Endothelial cell of umbilical vein (primary cell): ENCODE results near the gene AQP1. TPM values are rescaled to one million over a fixed set of nuclear protein-coding genes. Genes with fewer than 3 reads are reported as not detected.

ENCODE experiments used
- BruUV-seq: library from RNA; stranded (reverse); fragments of 400-500 nt; replicated peaks from 2 replicates; lab custom pipeline; 2021; lab: Mats Ljungman, UMichigan
- CTCF ChIA-PET: fragments of 300-600, 350-600 bp; sonication (Branson Sonifier 250); formaldehyde crosslinking; loops from one replicate; lab custom pipeline; 2021; ENCODE audit warnings: antibody characterized with exemption, inconsistent platforms; lab: Charles Lee
- POLR2A ChIA-PET: fragments of 300-600, 350-600 bp; sonication (Branson Sonifier 250); formaldehyde crosslinking; loops from one replicate; lab custom pipeline; 2021; ENCODE audit warnings: antibody characterized with exemption, inconsistent platforms; lab: Charles Lee
- DNase-seq: peaks from one replicate; pipeline ENCODE4 v3.0.0-alpha.2; 2011; ENCODE audit warnings: low read depth, low spot score
- FAIRE-seq: peaks from 2 replicates; lab custom pipeline; 2011; peaks lifted over from hg19 to GRCh38; lab: Jason Lieb, UNC
- H2AFZ ChIP-seq: 2 replicates; pipeline ENCODE4 v1.6.0; 2012; ENCODE audit warnings: low read depth, low read length, control low read depth, inconsistent platforms
- H3K27ac ChIP-seq: 2 replicates; pipeline ENCODE4 v1.5.1; 2011; ENCODE audit warnings: low read depth, mild to moderate bottlenecking, control low read depth, low read length, moderate library complexity; ENCODE audit not compliant: insufficient read depth
- H3K27me3 ChIP-seq, 2 experiments: 2 replicates each; pipeline versions ENCODE4 v1.6.0 to v1.6.1; 2011; ENCODE audit warnings: low read length in 2 of 2, mixed read lengths in 1 of 2; ENCODE audit not compliant: control insufficient read depth in 2 of 2, insufficient read depth in 2 of 2
- H3K36me3 ChIP-seq, 2 experiments: 2 replicates in 1 of 2; 3 replicates in 1 of 2; pipeline ENCODE4 v1.5.1; 2011; ENCODE audit warnings: low read length in 2 of 2, mild to moderate bottlenecking in 1 of 2, moderate library complexity in 1 of 2; ENCODE audit not compliant: control insufficient read depth in 2 of 2, insufficient read depth in 2 of 2; ENCODE audit errors: extremely low read depth in 1 of 2
- H3K4me1 ChIP-seq: 3 replicates; pipeline ENCODE4 v1.5.1; 2011; ENCODE audit warnings: mild to moderate bottlenecking, low read length; ENCODE audit not compliant: control insufficient read depth, insufficient read depth; ENCODE audit errors: extremely low read depth
- H3K4me2 ChIP-seq: 2 replicates; pipeline ENCODE4 v1.6.1; 2011; ENCODE audit warnings: low read length, control low read depth, mixed read lengths; ENCODE audit not compliant: insufficient read depth
- H3K4me3 ChIP-seq, 3 experiments: fragments of 200-600 bp in 1 of 3; sonication (generic), shearing (Covaris generic) in 1 of 3; replicated peaks in 1 of 3; 2 replicates each; pipeline ENCODE4 v1.5.1; 2011 to 2016; ENCODE audit warnings: control low read depth in 3 of 3, low read length in 3 of 3, mild to moderate bottlenecking in 2 of 3, inconsistent platforms in 1 of 3, low read depth in 1 of 3, moderate library complexity in 1 of 3; ENCODE audit not compliant: insufficient read depth in 1 of 3
- H3K79me2 ChIP-seq: 2 replicates; pipeline ENCODE4 v1.6.0; 2012; ENCODE audit warnings: low read length, inconsistent platforms; ENCODE audit not compliant: control insufficient read depth, insufficient read depth
- H3K9ac ChIP-seq: replicated peaks from 2 replicates; pipeline ENCODE3; 2011; ENCODE audit warnings: low read length, control low read depth; ENCODE audit not compliant: insufficient read depth; ENCODE audit errors: extremely low read depth
- H3K9me1 ChIP-seq: replicated peaks from 3 replicates; pipeline ENCODE4 v1.6.0; 2011; ENCODE audit warnings: mild to moderate bottlenecking, low read length; ENCODE audit not compliant: control insufficient read depth, insufficient read depth; ENCODE audit errors: extremely low read depth
- H3K9me3 ChIP-seq: replicated peaks from 2 replicates; pipeline ENCODE4 v1.5.1; 2012; ENCODE audit warnings: low read length, inconsistent platforms; ENCODE audit not compliant: control insufficient read depth, insufficient read depth
- H4K20me1 ChIP-seq: replicated peaks from 2 replicates; pipeline ENCODE3; 2011; ENCODE audit warnings: mild to moderate bottlenecking, low read length; ENCODE audit not compliant: control insufficient read depth, insufficient read depth; ENCODE audit errors: extremely low read depth
- CTCF ChIP-seq, 2 donors: IDR thresholded peaks; 1 replicate in 1 of 2; 2 replicates in 1 of 2; pipeline ENCODE4 v1.5.1; 2011; ENCODE audit warnings: low read length in 2 of 2, mild to moderate bottlenecking in 2 of 2, moderate library complexity in 2 of 2, control low read depth in 1 of 2, inconsistent platforms in 1 of 2, low read depth in 1 of 2; ENCODE audit not compliant: insufficient read depth in 1 of 2; ENCODE audit errors: extremely low read depth in 1 of 2
- EZH2 ChIP-seq: IDR thresholded peaks from 2 replicates; pipeline ENCODE4 v1.6.1; 2012; ENCODE audit warnings: borderline replicate concordance, low read depth, mild to moderate bottlenecking, moderate library complexity, low read length, inconsistent platforms; ENCODE audit not compliant: severe bottlenecking
- FOS ChIP-seq: IDR thresholded peaks from 2 replicates; pipeline ENCODE4 v1.6.1; 2011; ENCODE audit warnings: mild to moderate bottlenecking, low read length, moderate library complexity, borderline replicate concordance; ENCODE audit not compliant: insufficient read depth
- GATA2 ChIP-seq: IDR thresholded peaks from 2 replicates; pipeline ENCODE4 v1.7.0; 2011; ENCODE audit warnings: low read depth, mild to moderate bottlenecking, moderate library complexity, mixed read lengths, low read length; ENCODE audit not compliant: insufficient read length, insufficient read depth
- JUN ChIP-seq: IDR thresholded peaks from 2 replicates; pipeline ENCODE4 v1.6.1; 2011; ENCODE audit warnings: borderline replicate concordance, low read depth; ENCODE audit not compliant: insufficient read length, insufficient read depth
- MYC ChIP-seq: IDR thresholded peaks from one replicate; pipeline ENCODE4 v1.6.1; 2011; ENCODE audit warnings: mild to moderate bottlenecking, low read depth, low read length
- POLR2A ChIP-seq: IDR thresholded peaks from 2 replicates; pipeline ENCODE4 v1.6.1; 2012; ENCODE audit warnings: low read depth, mild to moderate bottlenecking, control low read depth, low read length
- POLR2AphosphoS5 ChIP-seq: IDR thresholded peaks from 2 replicates; pipeline ENCODE4 v1.6.1; 2012; ENCODE audit warnings: low read depth, mild to moderate bottlenecking, control low read depth, low read length, moderate library complexity; ENCODE audit not compliant: insufficient read depth
- dilution Hi-C: fragments of 300-500 bp; cut with MboI; formaldehyde crosslinking; loops from one replicate; pipeline ENCODE4 v1.15.0; 2019; ENCODE audit warnings: low sequenced_read_pairs; ENCODE audit not compliant: extremely low pct_ligation_motif_present
- intact Hi-C: fragments of 100-400 bp; cut with micrococcal nuclease; formaldehyde crosslinking; loops from one replicate; pipeline ENCODE4 v1.10.0; 2022
- polyA plus RNA-seq, 4 experiments: library from polyadenylated mRNA; depleted of rRNA in 3 of 4; stranded (reverse) in 3 of 4; unstranded in 1 of 4; fragments of >200 nt; gene quantifications; 2 replicates each; pipeline versions ENCODE4 v1.2.1 to v1.2.3, GENCODE V29; 2011 to 2012; ENCODE audit warnings: missing spikeins in 1 of 4
- total RNA-seq: library from RNA; stranded (reverse); gene quantifications from 2 replicates; pipeline ENCODE4 v1.2.3, GENCODE V29; 2021
- TF ChIP-seq, protein P1 (sequence below): IDR thresholded peaks from 2 replicates; pipeline ENCODE4 v1.6.1; 2011; ENCODE audit not compliant: insufficient read depth, insufficient read length

Gene AQP1
- total and polyA plus RNA-seq, 2 donors (not counting 3 experiments of a cell fraction or from before 2014, with no cell fraction given) = 11.7 to 15.9 TPM

GRCh38 chr7:30877015-30877769, 34.5 kb upstream of the AQP1 start:
- TF ChIP-seq EZH2 (no peak), POLR2A (no peak), FOS (no peak), GATA2 (no peak), MYC (no peak), CTCF (IDR thresholded peaks at IDR 0.05; ENCODE audit: extremely low read depth in 1 of 2, insufficient read depth in 1 of 2, low read depth in 1 of 2, low read length in 2 of 2) (no peak), POLR2AphosphoS5 (no peak), JUN (no peak)
- TF ChIP-seq, protein P1, sequence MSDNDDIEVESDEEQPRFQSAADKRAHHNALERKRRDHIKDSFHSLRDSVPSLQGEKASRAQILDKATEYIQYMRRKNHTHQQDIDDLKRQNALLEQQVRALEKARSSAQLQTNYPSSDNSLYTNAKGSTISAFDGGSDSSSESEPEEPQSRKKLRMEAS = no peak
- Histone ChIP-seq H3K36me3 (peaks cover 0 to 3% of the 10 kb centered on the region in 2 experiments), H3K27ac (no peak overlapping the region), H3K4me2 (no peak overlapping the region), H3K4me1 (no peaks in the 10 kb centered on the region), H3K9me1 (no peaks in the 10 kb centered on the region), H2AFZ (no peak overlapping the region), H3K9ac (no peak overlapping the region), H3K79me2 (no peaks in the 10 kb centered on the region), H3K4me3 (no peak overlapping the region), H3K9me3 (no peaks in the 10 kb centered on the region), H3K27me3 (peaks cover 0 to 1% of the 10 kb centered on the region in 2 experiments), H4K20me1 (no peaks in the 10 kb centered on the region)
- no TSS peak for BruUV-seq
- FAIRE-seq = no peak
- ChIA-PET POLR2A (no interaction called here), CTCF (interaction anchor here (1.1 to 1.6 kb wide), 2 partner anchors 13 to 107 kb away, joined by 3 to 4 read pairs; no protein-coding TSS in a partner anchor)
- dilution Hi-C loops = no loop called here
- DNase-seq = no peak
- intact Hi-C loops = no loop called here
